ENCODE data around the gene MIDN.

DNA sequence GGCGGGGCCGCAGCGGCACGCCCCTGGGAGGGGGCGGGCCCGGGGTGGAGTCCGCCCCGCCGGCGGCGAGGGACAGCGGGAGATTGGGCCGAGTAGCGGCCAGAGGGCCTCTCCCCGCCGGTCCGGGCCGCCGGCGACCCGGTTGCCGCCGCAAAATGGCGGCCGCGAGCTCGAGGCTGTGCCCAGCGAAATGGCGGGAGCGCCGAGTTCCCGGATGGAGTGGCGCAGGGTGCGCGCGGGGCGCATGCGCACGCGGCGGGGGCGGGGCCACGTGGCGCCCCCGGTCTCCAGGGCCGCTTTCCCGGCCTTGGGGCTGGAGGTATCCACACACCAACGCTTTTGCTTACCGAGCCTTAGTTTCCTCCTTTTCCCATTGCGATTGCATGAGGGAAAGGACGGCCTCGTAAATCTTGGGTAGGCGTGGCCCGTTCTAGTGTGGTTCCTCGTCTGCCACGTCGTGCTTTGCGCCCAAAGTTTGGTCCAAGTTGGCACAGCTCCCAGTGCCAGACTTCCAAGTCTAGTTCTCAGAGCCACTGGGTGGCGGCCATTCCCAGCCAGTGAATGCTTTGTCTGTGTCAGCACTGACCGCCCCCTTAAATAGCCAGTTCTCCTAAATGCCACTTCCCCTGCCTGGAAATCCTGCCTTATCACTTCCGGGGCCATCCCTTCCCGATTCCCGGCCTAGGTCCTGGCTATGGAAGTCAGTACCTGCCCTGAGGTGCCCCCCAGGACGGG is 21.3 kb downstream of the MIDN start:
- TF ChIP-seq EZH2phosphoT487 (IDR thresholded peaks at IDR 0.05; ENCODE audit: low read depth, severe bottlenecking, unreplicated experiment): no peak
- TF ChIP-seq, protein P1, sequence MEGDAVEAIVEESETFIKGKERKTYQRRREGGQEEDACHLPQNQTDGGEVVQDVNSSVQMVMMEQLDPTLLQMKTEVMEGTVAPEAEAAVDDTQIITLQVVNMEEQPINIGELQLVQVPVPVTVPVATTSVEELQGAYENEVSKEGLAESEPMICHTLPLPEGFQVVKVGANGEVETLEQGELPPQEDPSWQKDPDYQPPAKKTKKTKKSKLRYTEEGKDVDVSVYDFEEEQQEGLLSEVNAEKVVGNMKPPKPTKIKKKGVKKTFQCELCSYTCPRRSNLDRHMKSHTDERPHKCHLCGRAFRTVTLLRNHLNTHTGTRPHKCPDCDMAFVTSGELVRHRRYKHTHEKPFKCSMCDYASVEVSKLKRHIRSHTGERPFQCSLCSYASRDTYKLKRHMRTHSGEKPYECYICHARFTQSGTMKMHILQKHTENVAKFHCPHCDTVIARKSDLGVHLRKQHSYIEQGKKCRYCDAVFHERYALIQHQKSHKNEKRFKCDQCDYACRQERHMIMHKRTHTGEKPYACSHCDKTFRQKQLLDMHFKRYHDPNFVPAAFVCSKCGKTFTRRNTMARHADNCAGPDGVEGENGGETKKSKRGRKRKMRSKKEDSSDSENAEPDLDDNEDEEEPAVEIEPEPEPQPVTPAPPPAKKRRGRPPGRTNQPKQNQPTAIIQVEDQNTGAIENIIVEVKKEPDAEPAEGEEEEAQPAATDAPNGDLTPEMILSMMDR (IDR thresholded peaks at IDR 0.05; ENCODE audit: poor library complexity): peak; percentile 14

Data from hepatocyte (in vitro differentiated cells).